Measurements from ENCODE around the gene CD44.

CD44 gene

GRCh38 chr11:35112056-35112845, 26.7 kb upstream of the CD44 start:
- no peak for DNase-seq (ENCODE audit: low read depth, low spot score)

DNA sequence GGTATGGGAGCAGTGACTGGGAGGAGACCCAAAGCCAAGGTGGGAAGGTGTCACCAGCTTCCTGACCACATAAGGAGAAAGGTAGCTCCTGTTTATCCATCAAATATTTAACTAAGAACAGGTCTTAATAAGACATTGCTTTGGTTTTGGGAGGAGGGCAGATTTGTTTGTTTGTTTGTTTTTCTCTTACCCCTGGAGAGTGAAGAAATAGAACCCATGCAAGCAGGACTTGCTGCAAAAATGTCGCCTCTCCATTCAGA, 26.2 kb upstream of the CD44 start:
- no peak for DNase-seq (ENCODE audit: low read depth, low spot score)

DNA sequence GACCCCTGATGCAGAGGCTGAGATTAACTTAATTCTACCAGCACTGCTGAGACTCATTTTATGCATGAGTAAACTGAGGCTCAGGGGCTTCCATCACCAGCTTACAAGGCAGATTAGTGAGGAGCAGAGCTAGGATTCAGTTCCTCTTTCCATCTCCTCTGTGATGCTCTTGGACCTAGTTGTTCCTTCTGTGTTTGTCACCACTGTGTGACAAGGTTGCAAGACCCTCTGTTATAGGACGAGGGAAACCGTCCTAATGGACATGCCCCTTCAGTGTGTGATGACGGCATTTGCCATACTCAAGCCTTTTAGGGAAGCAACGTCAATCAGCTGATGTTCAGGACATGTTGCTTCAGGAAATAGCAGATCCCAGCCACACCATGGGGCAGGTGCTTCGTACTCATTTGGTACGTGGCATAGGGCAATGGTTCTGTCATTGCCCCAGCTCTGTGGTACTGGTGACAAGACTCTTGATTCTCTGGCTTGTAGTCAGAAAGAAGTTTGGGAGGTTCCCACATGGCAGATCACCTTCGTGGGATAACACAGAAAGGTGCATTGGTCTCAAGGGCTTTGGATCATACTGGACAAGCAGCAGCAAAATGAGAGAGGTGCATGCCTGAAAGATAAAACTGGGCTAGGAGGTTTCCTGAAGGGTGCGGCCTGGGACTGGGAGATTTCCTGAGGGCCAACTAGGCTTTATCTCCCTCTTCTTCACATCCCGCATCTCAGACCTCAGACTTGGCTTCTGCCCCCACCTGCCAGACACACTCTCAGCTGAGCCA, 23.9 kb upstream of the CD44 start:
- no peak for DNase-seq (ENCODE audit: low read depth, low spot score)

GRCh38 chr11:35115688-35116030, 23.3 kb upstream of the CD44 start:
- no peak for DNase-seq (ENCODE audit: low read depth, low spot score)

GRCh38 chr11:35116245-35116644, 22.7 kb upstream of the CD44 start:
- no peak for DNase-seq (ENCODE audit: low read depth, low spot score)

DNA sequence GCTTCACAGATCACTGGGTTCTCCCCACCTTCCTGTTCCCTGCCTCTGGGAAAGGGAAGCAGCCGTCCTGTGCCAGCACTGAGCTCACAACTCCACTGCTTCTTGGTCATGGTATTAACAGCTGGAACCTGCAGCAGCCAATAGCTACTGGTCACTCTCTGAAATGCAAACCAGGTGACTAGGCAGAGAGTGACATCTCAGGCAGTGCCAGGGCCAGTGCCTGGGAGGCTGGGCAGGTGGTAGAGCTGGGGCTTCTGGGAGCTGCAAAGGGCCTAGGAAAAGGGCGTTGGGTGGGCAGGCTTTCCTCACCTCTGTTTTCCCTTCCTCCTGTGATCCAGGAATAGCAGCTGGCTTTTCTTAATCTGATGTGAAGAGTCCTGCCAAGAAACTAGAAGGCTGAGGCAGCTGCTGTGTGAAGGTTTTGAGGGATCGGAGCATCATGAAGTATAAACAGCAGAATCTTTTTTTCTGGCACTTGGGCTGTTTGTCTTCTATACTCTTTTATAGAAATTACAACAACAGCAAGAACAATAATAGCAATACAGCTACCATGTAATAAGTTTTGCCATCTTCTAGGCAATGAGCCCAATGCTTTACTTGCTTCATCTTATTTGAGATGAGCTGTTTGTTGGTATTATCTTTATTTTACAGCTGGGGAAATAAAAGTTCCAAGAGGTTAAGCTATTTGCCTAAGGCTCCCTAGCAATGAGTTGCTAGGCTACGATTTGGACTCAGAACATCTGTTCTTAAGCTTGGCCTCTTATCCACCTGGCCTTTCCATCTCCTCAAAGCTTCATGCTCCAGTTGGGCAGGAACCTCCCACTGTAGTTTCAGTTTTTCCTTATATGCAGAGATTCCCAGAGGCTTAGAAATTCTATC, 22.0 kb upstream of the CD44 start:
- DNase-seq (ENCODE audit: low read depth, low spot score) = no peak

DNA sequence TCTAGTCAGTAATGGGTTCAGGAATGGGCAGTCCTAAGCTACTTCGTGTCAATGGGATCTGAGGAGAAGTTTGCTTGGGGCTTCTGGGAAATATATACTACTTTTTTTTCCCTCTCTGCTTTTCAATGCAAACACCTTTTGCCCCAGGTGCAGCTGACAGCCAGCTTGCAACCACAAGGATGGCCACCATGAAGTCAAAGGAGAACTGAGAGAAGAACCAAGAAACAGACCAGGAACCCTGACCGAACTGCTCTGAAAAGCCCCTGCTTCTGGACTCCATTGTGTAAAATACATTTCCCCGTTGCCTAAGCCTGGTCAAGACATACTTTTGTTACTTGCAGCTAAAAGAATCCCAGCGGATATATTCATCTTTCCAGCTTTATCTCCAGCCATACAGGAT, 20.1 kb upstream of the CD44 start:
- DNase-seq (ENCODE audit: low read depth, low spot score) = no peak

DNA sequence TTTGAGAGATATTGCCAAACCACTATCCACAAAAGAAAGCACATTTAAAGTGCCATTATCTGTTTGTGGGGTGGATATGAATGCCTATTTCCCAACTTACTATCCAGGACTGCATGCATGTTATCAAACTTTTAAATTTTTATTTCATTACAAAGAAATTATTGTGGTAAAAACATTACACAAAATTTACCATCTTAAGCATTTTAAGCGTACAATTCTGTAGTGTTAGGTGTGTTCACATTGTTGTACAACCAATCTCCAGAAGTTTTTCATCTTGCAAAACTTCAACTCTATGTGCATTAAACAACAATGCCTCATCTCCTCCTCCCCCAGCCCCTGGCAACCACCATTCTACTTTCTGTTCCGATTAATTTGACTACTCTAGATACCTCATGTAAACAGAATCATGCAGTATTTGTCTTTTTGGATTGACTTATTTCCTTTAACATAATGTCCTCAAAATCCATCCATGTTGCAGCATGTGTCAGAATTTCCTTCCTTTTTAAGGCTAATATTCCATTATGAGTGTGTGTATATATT, 17.6 kb upstream of the CD44 start:
- DNase-seq (ENCODE audit: low read depth, low spot score) = no peak

GRCh38 chr11:35122308-35122707, 16.7 kb upstream of the CD44 start:
- no peak for DNase-seq (ENCODE audit: low read depth, low spot score)

DNA sequence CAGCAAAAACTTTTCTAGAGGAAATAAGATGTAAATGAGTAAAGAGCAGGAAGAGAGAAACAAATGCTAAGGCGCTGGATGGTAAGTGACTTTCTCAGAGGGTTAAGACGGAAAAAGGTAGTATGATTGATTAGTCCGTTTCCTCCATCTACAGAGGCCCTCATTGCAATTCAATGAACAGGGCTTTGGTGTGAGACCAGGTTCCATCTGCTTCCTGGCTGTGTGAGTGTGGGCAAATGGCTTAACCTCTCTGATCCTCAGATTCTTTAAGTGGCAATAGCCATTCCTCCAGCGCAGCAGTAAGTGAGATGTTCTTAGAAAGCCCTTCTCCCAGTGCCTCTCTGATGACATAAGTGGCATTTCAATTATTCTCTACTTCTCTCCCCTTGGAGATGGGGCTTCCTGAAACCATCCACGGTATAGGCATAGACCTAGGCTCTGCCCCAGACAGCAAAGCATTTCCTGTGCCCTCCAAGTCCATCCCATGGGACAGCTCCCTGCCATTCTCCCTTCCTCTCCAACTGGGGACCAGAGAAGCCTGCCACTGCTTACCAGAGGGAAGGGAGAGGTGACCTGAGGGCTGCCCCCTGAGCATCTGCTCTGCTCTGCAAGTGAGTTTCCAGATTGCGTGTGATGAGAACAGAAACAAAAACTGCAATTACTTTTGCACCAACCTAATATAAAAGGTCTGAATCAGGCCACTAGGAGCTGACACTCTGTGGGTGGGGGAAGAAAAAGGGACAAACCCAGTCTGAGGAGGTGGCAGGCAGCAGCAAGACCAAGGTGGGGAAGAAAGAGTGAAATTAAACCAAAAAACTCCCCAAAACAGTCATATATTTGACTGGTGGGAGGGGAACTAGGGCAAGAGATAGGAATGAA, 12.7 kb upstream of the CD44 start:
- DNase-seq (ENCODE audit: low read depth, low spot score) = no peak

DNA sequence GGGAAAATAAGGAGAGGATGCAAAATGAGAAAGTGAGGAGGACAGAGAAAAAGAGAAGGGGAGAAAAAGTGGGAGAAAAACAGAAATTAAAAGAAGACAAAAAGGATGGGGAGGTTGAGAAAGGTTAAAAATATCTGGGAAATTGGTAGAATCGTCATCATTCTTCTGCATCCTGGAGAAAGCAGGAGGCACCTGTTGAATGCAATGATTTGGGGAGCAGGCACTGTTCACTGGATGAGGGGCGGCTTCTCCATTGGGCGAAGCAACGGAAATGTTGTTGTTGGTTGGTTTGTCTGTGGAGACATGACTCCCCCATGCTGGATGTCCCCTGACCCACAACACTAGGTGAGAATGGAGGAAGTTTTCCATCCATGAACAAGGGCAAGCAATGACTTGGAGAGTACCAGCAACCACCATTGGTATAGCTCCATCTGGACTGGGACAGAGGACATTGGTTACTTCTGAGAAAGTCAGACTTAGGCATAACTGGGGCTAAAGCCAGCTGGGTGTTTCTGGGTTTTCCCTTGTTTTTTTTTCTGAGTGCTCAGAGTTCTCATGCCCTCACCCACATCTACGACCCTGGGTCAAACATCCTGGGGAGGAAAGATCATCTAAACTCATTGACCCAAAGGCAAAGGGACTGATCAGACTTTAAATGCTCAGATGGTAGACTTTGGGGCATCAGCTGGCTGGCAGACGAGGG, 11.9 kb upstream of the CD44 start:
- no peak for DNase-seq (ENCODE audit: low read depth, low spot score)

DNA sequence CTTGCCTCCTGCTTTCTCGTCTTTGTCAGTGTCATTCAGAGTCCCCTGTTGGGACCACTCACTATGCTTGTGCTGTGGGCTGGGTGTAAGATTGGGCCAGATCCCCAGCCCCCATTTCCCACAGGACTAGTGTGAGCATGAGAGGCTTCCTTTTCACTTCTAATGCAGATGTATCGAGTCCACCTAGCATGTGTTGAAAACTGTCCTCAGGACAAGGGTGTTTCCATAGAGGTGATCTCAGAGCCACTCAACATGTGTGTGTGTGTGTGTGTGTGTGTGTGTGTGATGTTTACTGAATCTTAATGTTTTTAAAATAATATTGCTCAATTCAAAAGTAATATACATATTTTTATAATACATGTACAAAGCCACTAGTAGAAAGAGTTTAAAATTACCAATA, 11.4 kb upstream of the CD44 start:
- DNase-seq (ENCODE audit: low read depth, low spot score) = no peak

GRCh38 chr11:35131094-35131493, 7.9 kb upstream of the CD44 start:
- no peak for DNase-seq (ENCODE audit: low read depth, low spot score)

DNA sequence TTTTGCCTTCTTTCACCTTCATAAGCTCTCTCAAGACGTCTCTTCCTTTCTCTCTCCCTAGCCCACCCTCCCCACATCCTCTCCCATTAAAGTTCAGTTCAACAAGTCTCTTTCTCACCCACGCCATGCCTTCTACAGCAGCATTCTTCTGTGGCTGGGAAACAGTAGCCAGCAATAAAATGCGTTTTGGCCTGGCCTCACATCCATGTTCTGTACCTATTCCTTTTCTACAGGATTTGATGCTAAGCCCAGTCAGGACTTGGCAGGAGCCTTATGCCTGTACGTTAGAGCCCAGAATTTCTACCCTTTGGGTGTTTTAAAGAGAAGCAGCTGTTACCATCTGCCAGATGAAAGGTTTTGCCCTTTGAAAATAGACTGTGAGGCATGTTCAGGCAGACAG, 7.1 kb upstream of the CD44 start:
- DNase-seq (ENCODE audit: low read depth, low spot score) = no peak

GRCh38 chr11:35133656-35134055, 5.3 kb upstream of the CD44 start:
- no peak for DNase-seq (ENCODE audit: low read depth, low spot score)

GRCh38 chr11:35134403-35135148, 4.4 kb upstream of the CD44 start:
- no peak for DNase-seq (ENCODE audit: low read depth, low spot score)

- DNase-seq (ENCODE audit: low read depth, low spot score) = no peak
Measured at GRCh38 chr11:35135222-35135621, 3.7 kb upstream of the CD44 start.

GRCh38 chr11:35136311-35136710, 2.7 kb upstream of the CD44 start:
- DNase-seq (ENCODE audit: low read depth, low spot score) = no peak

DNA sequence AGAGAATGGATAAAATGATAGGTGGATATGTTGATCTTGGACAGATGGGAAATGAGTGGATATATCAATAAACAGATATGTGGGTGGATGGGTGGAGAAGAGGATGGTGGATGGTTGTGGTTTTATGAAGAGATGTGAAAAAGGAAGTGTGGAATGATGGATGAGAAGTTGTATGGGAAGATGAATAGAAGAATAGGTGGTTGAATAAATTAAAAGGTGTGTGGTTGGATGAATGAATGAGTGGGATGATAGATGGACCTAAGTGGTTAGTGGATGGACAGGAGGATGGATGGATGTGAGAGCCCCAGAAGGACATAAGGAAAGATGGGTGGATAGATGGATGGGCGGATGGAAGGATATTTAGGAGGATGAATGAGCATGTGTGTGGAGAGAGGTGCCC, 913 bp upstream of the CD44 start:
- DNase-seq (ENCODE audit: low read depth, low spot score) = no peak

- no peak for DNase-seq (ENCODE audit: low read depth, low spot score)
Measured at GRCh38 chr11:35138606-35138942, 397 bp upstream of the CD44 start.
